ENCODE measurements around the gene CFAP77. TPM values are rescaled to one million over a fixed set of nuclear protein-coding genes. Genes with fewer than 3 reads are reported as not detected.

CFAP77 gene
- total RNA-seq, 1 donor from 2014 or later: not detected

- H3K27me3 ChIP-seq (ENCODE audit: control insufficient read depth in 3 of 3, insufficient read depth in 3 of 3, low read length in 3 of 3): peaks cover 36 to 57% (median 53%) of the 10 kb centered on the region in 3 donors
- no peaks in the 10 kb centered on the region for H3K9me3 ChIP-seq (ENCODE audit: control insufficient read depth in 3 of 3, low read length in 3 of 3)
- H3K4me3 ChIP-seq (ENCODE audit: low read length in 3 of 3): no peak overlapping the region
- no peaks in the 10 kb centered on the region for H3K36me3 ChIP-seq (ENCODE audit: control insufficient read depth in 3 of 3, insufficient read depth in 3 of 3, low read length in 3 of 3)
- no peak overlapping the region for H3K27ac ChIP-seq (ENCODE audit: low read depth, low read length)
- H3K9ac ChIP-seq (ENCODE audit: low read depth in 1 of 3, low read length in 3 of 3): no peak overlapping the region
- H3K4me1 ChIP-seq (ENCODE audit: control insufficient read depth in 3 of 3, insufficient read depth in 3 of 3, low read length in 3 of 3): no peaks in the 10 kb centered on the region
Observed at GRCh38 chr9:132517815-132518550, 108.0 kb downstream of the CFAP77 start.

- Histone ChIP-seq H3K4me1 (ENCODE audit: control insufficient read depth in 3 of 3, insufficient read depth in 3 of 3, low read length in 3 of 3) (no peaks in the 10 kb centered on the region), H3K27me3 (ENCODE audit: control insufficient read depth in 3 of 3, insufficient read depth in 3 of 3, low read length in 3 of 3) (peaks cover 31 to 52% (median 50%) of the 10 kb centered on the region in 3 donors), H3K27ac (ENCODE audit: low read depth, low read length) (no peak overlapping the region), H3K4me3 (ENCODE audit: low read length in 3 of 3) (no peak overlapping the region), H3K9me3 (ENCODE audit: control insufficient read depth in 3 of 3, low read length in 3 of 3) (no peaks in the 10 kb centered on the region), H3K36me3 (ENCODE audit: control insufficient read depth in 3 of 3, insufficient read depth in 3 of 3, low read length in 3 of 3) (no peaks in the 10 kb centered on the region), H3K9ac (ENCODE audit: low read depth in 1 of 3, low read length in 3 of 3) (no peak overlapping the region)
Observed at GRCh38 chr9:132518626-132519025, 108.6 kb downstream of the CFAP77 start.

- Histone ChIP-seq H3K9ac (ENCODE audit: low read depth in 1 of 3, low read length in 3 of 3) (no peak overlapping the region), H3K9me3 (ENCODE audit: control insufficient read depth in 3 of 3, low read length in 3 of 3) (no peaks in the 10 kb centered on the region), H3K27ac (ENCODE audit: low read depth, low read length) (no peak overlapping the region), H3K4me3 (ENCODE audit: low read length in 3 of 3) (no peak overlapping the region), H3K4me1 (ENCODE audit: control insufficient read depth in 3 of 3, insufficient read depth in 3 of 3, low read length in 3 of 3) (no peaks in the 10 kb centered on the region), H3K27me3 (ENCODE audit: control insufficient read depth in 3 of 3, insufficient read depth in 3 of 3, low read length in 3 of 3) (peaks cover 27 to 48% (median 48%) of the 10 kb centered on the region in 3 donors), H3K36me3 (ENCODE audit: control insufficient read depth in 3 of 3, insufficient read depth in 3 of 3, low read length in 3 of 3) (no peaks in the 10 kb centered on the region)
Observed at GRCh38 chr9:132519033-132519432, 109.0 kb downstream of the CFAP77 start.

- Histone ChIP-seq H3K36me3 (ENCODE audit: control insufficient read depth in 3 of 3, insufficient read depth in 3 of 3, low read length in 3 of 3) (no peaks in the 10 kb centered on the region), H3K9me3 (ENCODE audit: control insufficient read depth in 3 of 3, low read length in 3 of 3) (no peaks in the 10 kb centered on the region), H3K4me3 (ENCODE audit: low read length in 3 of 3) (no peak overlapping the region), H3K4me1 (ENCODE audit: control insufficient read depth in 3 of 3, insufficient read depth in 3 of 3, low read length in 3 of 3) (no peaks in the 10 kb centered on the region), H3K27ac (ENCODE audit: low read depth, low read length) (no peak overlapping the region), H3K9ac (ENCODE audit: low read depth in 1 of 3, low read length in 3 of 3) (no peak overlapping the region), H3K27me3 (ENCODE audit: control insufficient read depth in 3 of 3, insufficient read depth in 3 of 3, low read length in 3 of 3) (peaks cover 18 to 38% (median 35%) of the 10 kb centered on the region in 3 donors)
Observed at GRCh38 chr9:132520612-132521011, 110.6 kb downstream of the CFAP77 start.

- Histone ChIP-seq H3K4me3 (ENCODE audit: low read length in 3 of 3) (no peak overlapping the region), H3K27me3 (ENCODE audit: control insufficient read depth in 3 of 3, insufficient read depth in 3 of 3, low read length in 3 of 3) (peaks cover 3 to 20% (median 10%) of the 10 kb centered on the region in 3 donors), H3K9ac (ENCODE audit: low read depth in 1 of 3, low read length in 3 of 3) (no peak overlapping the region), H3K27ac (ENCODE audit: low read depth, low read length) (no peak overlapping the region), H3K4me1 (ENCODE audit: control insufficient read depth in 3 of 3, insufficient read depth in 3 of 3, low read length in 3 of 3) (no peaks in the 10 kb centered on the region), H3K36me3 (ENCODE audit: control insufficient read depth in 3 of 3, insufficient read depth in 3 of 3, low read length in 3 of 3) (no peaks in the 10 kb centered on the region), H3K9me3 (ENCODE audit: control insufficient read depth in 3 of 3, low read length in 3 of 3) (no peaks in the 10 kb centered on the region)
Observed at GRCh38 chr9:132525308-132526023, 115.5 kb downstream of the CFAP77 start.

- Histone ChIP-seq H3K9me3 (ENCODE audit: control insufficient read depth in 3 of 3, low read length in 3 of 3) (no peaks in the 10 kb centered on the region), H3K27ac (ENCODE audit: low read depth, low read length) (no peak overlapping the region)
Observed at GRCh38 chr9:132531195-132531594, 121.2 kb downstream of the CFAP77 start.

GRCh38 chr9:132531710-132532570 lies 121.9 kb downstream of the CFAP77 start:
- Histone ChIP-seq H3K27ac (ENCODE audit: low read depth, low read length) (no peak overlapping the region), H3K9ac (ENCODE audit: low read depth in 1 of 3, low read length in 3 of 3) (no peak overlapping the region), H3K9me3 (ENCODE audit: control insufficient read depth in 3 of 3, low read length in 3 of 3) (no peaks in the 10 kb centered on the region), H3K4me1 (ENCODE audit: control insufficient read depth in 3 of 3, insufficient read depth in 3 of 3, low read length in 3 of 3) (no peaks in the 10 kb centered on the region), H3K4me3 (ENCODE audit: low read length in 3 of 3) (no peak overlapping the region), H3K36me3 (ENCODE audit: control insufficient read depth in 3 of 3, insufficient read depth in 3 of 3, low read length in 3 of 3) (no peaks in the 10 kb centered on the region), H3K27me3 (ENCODE audit: control insufficient read depth in 3 of 3, insufficient read depth in 3 of 3, low read length in 3 of 3) (peaks cover 18 to 20% (median 20%) of the 10 kb centered on the region in 3 donors)

More at GRCh38 chr9:132531195-132531594, 121.2 kb downstream of the CFAP77 start:
- Histone ChIP-seq H3K4me3 (ENCODE audit: low read length in 3 of 3) (no peak overlapping the region), H3K36me3 (ENCODE audit: control insufficient read depth in 3 of 3, insufficient read depth in 3 of 3, low read length in 3 of 3) (no peaks in the 10 kb centered on the region), H3K4me1 (ENCODE audit: control insufficient read depth in 3 of 3, insufficient read depth in 3 of 3, low read length in 3 of 3) (no peaks in the 10 kb centered on the region), H3K27me3 (ENCODE audit: control insufficient read depth in 3 of 3, insufficient read depth in 3 of 3, low read length in 3 of 3) (peaks cover 18 to 20% (median 20%) of the 10 kb centered on the region in 3 donors), H3K9ac (ENCODE audit: low read depth in 1 of 3, low read length in 3 of 3) (no peak overlapping the region)

- H3K9ac ChIP-seq (ENCODE audit: low read depth in 1 of 3, low read length in 3 of 3): no peak overlapping the region
- no peak overlapping the region for H3K4me3 ChIP-seq (ENCODE audit: low read length in 3 of 3)
- H3K27me3 ChIP-seq (ENCODE audit: control insufficient read depth in 3 of 3, insufficient read depth in 3 of 3, low read length in 3 of 3): peaks cover 22 to 26% (median 23%) of the 10 kb centered on the region in 3 donors
- H3K9me3 ChIP-seq (ENCODE audit: control insufficient read depth in 3 of 3, low read length in 3 of 3): no peaks in the 10 kb centered on the region
- no peaks in the 10 kb centered on the region for H3K36me3 ChIP-seq (ENCODE audit: control insufficient read depth in 3 of 3, insufficient read depth in 3 of 3, low read length in 3 of 3)
- no peaks in the 10 kb centered on the region for H3K4me1 ChIP-seq (ENCODE audit: control insufficient read depth in 3 of 3, insufficient read depth in 3 of 3, low read length in 3 of 3)
- no peak overlapping the region for H3K27ac ChIP-seq (ENCODE audit: low read depth, low read length)
Observed at GRCh38 chr9:132534832-132535231, 124.8 kb downstream of the CFAP77 start.

GRCh38 chr9:132536124-132536523 lies 126.1 kb downstream of the CFAP77 start:
- Histone ChIP-seq H3K9ac (ENCODE audit: low read depth in 1 of 3, low read length in 3 of 3) (no peak overlapping the region), H3K9me3 (ENCODE audit: control insufficient read depth in 3 of 3, low read length in 3 of 3) (no peaks in the 10 kb centered on the region), H3K4me3 (ENCODE audit: low read length in 3 of 3) (no peak overlapping the region), H3K36me3 (ENCODE audit: control insufficient read depth in 3 of 3, insufficient read depth in 3 of 3, low read length in 3 of 3) (no peaks in the 10 kb centered on the region), H3K4me1 (ENCODE audit: control insufficient read depth in 3 of 3, insufficient read depth in 3 of 3, low read length in 3 of 3) (no peaks in the 10 kb centered on the region), H3K27ac (ENCODE audit: low read depth, low read length) (no peak overlapping the region), H3K27me3 (ENCODE audit: control insufficient read depth in 3 of 3, insufficient read depth in 3 of 3, low read length in 3 of 3) (peaks cover 18 to 23% (median 22%) of the 10 kb centered on the region in 3 donors)

Measured in skeletal muscle tissue (tissue), 4 donors.